GM23248 (cell line): ENCODE data around the gene PPM1H.

Experiments
- EZH2 ChIP-seq: fragments of 200-600 bp; sonication (generic); IDR thresholded peaks from 2 replicates; pipeline ENCODE4 v1.6.1; 2018; ENCODE audit warnings: antibody characterized with exemption, mild to moderate bottlenecking; ENCODE audit not compliant: insufficient read depth, poor library complexity, severe bottlenecking
- EZH2phosphoT487 ChIP-seq: fragments of 200-600 bp; sonication (generic); IDR thresholded peaks from 2 replicates; pipeline ENCODE4 v1.6.1; 2018; ENCODE audit warnings: antibody characterized with exemption, moderate library complexity, mild to moderate bottlenecking, low read depth; ENCODE audit not compliant: insufficient read depth

GRCh38 chr12:62763312-62763711, 171.6 kb downstream of the PPM1H start:
- TF ChIP-seq EZH2 (no peak), EZH2phosphoT487 (no peak)
